Kidney epithelial cell (primary cell): ENCODE results near the gene HK1. TPM values are rescaled to one million over a fixed set of nuclear protein-coding genes. Genes with fewer than 3 reads are reported as not detected.

Source experiments
- DNase-seq: peaks from one replicate; pipeline ENCODE4 v3.0.0-alpha.2; 2010; ENCODE audit warnings: low read depth
- H3K27me3 ChIP-seq: 2 replicates; pipeline ENCODE4 v1.6.0; 2011; ENCODE audit warnings: low read length; ENCODE audit not compliant: control insufficient read depth, insufficient read depth
- H3K36me3 ChIP-seq: 2 replicates; pipeline ENCODE4 v1.5.1; 2011; ENCODE audit warnings: low read length; ENCODE audit not compliant: control insufficient read depth, insufficient read depth
- H3K4me3 ChIP-seq: 2 replicates; pipeline ENCODE4 v1.5.1; 2011; ENCODE audit warnings: low read depth, mild to moderate bottlenecking, control low read depth, low read length
- CTCF ChIP-seq: IDR thresholded peaks from 2 replicates; pipeline ENCODE4 v1.5.1; 2011; ENCODE audit warnings: mild to moderate bottlenecking, moderate library complexity, low read length, control low read depth, inconsistent platforms; ENCODE audit not compliant: insufficient read depth, poor library complexity, severe bottlenecking
- total RNA-seq: library from RNA; depleted of rRNA; stranded (reverse); fragments of >200 nt; gene quantifications from 2 replicates; pipeline ENCODE4 v1.2.3, GENCODE V29; 2015

HK1 gene
- total RNA-seq, 1 donor from 2014 or later: 81.7 TPM

GRCh38 chr10:69404786-69405185, 126.5 kb downstream of the HK1 start:
- no peak overlapping the region for H3K4me3 ChIP-seq
- no peak for TF ChIP-seq CTCF
- no peaks in the 10 kb centered on the region for H3K27me3 ChIP-seq
- no peaks in the 10 kb centered on the region for H3K36me3 ChIP-seq
- DNase-seq: no peak

GRCh38 chr10:69405221-69405620, 126.9 kb downstream of the HK1 start:
- no peak for DNase-seq
- no peaks in the 10 kb centered on the region for H3K36me3 ChIP-seq
- H3K4me3 ChIP-seq: no peak overlapping the region
- TF ChIP-seq CTCF: no peak
- H3K27me3 ChIP-seq: no peaks in the 10 kb centered on the region

- H3K36me3 ChIP-seq: no peaks in the 10 kb centered on the region
- H3K27me3 ChIP-seq: no peaks in the 10 kb centered on the region
- no peak for DNase-seq
- no peak overlapping the region for H3K4me3 ChIP-seq
- TF ChIP-seq CTCF: no peak
Measured at GRCh38 chr10:69406302-69406811, 128.1 kb downstream of the HK1 start.

GRCh38 chr10:69406816-69407580, 128.7 kb downstream of the HK1 start:
- H3K4me3 ChIP-seq: no peak overlapping the region
- no peak for TF ChIP-seq CTCF
- H3K36me3 ChIP-seq: no peaks in the 10 kb centered on the region
- no peaks in the 10 kb centered on the region for H3K27me3 ChIP-seq
- DNase-seq: no peak

- Histone ChIP-seq H3K4me3 (no peak overlapping the region), H3K27me3 (no peaks in the 10 kb centered on the region), H3K36me3 (no peaks in the 10 kb centered on the region)
- peak; percentile 23 for TF ChIP-seq CTCF
- DNase-seq: no peak
Measured at GRCh38 chr10:69407621-69408301, 129.5 kb downstream of the HK1 start.
